Measurements from ENCODE around the gene CHRNA1.
A peak's percentile ranks its signal among the peaks of the same experiment; 100 is the strongest.

Gene CHRNA1

DNA sequence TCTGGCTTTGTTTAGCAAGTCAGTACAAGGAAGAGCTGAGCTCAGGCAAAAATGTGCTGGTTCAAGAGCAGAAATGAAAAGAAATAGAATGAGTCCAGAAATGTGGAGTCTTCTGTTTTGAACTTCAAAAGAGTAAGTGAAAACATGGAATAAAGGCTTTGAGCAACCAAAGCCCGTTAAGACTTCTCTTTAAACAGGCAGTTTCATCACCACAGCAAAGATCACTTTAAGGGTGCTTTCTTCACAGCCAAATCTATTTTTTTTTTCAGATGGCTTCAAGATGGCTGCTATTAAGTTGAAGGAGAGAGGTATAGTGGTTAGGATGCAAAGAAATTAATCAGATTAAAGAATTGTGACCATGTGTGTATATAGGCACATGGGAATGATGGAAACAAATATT lies 2.0 kb upstream of the CHRNA1 start:
- no peak for DNase-seq (ENCODE audit: low read depth, low spot score)
- H3K4me3 ChIP-seq (ENCODE audit: low read length), result no peak overlapping the region

DNA sequence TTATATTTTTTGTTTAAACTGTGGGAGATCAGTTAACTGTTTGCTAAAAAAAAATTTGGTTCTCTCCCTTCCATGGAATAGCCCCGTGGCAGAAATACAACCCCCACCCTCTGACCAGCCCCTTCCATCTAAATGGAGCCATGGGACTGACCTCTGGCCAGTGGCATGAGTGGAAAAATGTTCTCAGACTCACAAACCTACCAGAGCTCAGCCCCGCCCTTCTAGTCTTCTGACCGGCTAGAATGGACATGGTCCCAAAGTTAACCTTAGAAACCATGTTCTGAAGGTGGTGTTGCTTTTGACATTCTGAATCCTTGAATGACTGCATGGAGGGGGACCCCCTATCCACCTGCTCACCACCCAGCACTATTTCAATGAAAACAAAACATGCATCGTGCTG lies 1.3 kb upstream of the CHRNA1 start:
- H3K4me3 ChIP-seq (ENCODE audit: low read length), result no peak overlapping the region
- no peak for DNase-seq (ENCODE audit: low read depth, low spot score)

DNA sequence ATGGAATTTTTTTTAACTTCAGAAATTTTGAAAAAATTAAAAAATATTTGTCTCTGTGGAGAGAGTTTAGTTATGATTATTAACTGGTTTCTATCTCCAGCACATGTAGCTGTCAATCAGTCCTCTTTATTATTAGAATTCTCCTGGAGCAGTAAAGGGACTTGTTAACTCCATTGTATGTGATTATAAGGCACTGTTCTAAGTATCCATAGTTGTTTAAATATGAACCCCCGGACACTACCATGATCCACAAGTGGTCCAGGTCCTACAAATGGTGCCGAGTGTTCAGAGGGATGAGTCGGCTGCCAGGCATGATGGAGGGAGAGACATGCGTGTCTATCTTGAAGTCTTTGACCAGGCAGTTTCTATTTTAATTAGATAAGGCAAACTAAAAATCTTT lies 492 bp downstream of the CHRNA1 start:
- no peak overlapping the region for H3K4me3 ChIP-seq (ENCODE audit: low read length)
- DNase-seq (ENCODE audit: low read depth, low spot score), result no peak

DNA sequence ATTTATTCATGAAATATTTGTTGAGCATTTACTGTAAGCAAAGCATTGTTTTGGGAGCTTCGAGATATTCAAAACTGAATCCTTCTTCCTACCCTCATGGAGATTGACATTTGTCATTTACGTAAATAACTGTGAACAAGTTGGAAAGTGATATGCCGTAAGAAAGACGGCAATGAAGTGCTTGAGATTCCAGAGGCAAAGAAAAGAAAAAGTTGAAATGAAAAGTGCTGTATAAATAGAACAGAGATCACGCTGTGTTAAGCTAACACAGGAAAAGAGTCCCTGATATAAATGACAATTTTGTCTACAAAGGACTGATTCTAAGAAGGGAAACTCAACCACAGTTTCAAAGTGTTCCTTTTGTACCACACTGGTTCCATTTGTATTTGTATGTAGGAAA lies 1.8 kb downstream of the CHRNA1 start:
- DNase-seq (ENCODE audit: low read depth, low spot score), result no peak
- no peak overlapping the region for H3K4me3 ChIP-seq (ENCODE audit: low read length)

DNA sequence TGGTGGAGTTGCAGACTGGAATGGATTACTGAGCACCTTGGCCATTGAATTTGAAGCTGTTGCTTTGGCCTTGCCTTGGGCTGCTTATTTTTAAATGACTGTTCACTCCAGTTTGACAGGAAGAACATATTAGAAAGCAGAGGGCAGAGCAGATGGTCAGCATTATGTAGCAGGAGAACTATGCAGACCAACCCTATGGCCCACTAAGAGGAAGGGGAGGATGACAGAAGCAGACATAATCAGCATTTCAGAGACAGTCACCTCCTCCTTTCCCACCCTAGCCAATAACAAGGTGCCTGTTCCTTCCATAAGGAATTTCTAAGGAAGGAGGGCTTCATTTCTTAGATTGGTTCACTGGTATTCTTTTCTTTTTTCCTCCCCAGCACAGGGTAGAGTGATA lies 2.4 kb downstream of the CHRNA1 start:
- DNase-seq (ENCODE audit: low read depth, low spot score), result no peak
- H3K4me3 ChIP-seq (ENCODE audit: low read length), result no peak overlapping the region

DNA sequence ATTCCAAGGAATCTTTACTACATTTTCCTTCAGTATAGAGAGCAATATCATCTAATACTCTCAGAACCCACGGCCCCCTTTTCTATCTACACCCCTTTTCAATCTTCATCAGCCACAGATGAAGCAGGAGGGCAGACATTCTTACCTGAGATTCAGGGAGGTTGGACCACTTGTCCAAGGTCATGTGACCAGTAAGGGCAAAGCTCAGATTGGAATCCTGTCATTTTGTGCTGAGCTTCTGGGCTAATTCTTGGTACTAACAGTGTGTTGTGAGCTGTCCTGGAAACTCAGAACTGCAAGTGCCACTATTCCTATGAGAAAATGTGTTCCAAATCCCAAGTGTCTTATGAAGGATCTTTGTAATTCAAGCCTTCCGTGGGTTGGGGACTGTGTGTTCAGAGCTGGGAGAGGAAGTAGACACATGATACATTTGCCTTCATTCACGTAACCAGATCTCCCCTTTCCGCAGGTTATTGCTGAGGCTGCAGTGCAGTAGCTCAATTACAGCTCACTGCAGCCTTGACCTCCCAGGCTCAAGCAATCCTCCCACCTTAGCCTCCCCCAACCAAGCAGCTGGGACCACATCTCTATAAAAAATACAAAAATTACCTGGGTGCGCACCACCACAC lies 3.3 kb downstream of the CHRNA1 start:
- H3K4me3 ChIP-seq (ENCODE audit: low read length), result no peak overlapping the region
- no peak for DNase-seq (ENCODE audit: low read depth, low spot score)

DNA sequence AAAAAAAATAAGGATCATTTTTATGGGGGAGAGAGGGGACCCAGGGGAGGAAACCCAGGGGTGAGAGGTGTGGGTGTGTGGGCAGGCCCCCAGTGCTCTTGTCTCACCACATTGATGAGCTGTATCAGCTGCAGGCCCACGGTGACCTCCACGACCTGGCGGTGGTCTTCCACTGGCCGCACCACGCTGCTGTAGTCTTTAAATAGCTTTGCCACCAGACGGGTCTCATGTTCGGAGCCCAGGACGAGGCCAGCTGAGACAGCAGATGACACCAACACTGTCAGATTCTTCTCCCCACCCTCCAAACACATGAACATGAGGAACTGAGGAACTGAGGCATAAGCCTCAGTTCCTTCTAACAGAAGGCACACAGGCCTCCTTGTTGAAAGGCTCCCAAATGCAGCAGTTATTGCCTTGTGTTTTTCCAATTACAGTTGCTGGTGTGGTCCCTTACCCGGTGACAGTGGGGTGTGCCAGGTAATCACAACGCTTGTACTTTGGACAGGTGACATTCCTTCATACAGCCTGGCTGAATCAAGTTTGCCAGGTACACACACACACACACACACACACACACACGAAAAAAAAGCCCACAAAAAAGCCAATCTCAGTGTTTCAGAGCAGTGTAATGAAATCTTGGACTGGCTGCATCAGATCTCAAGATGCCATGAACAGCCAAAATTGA lies 4.7 kb downstream of the CHRNA1 start:
- no peak overlapping the region for H3K4me3 ChIP-seq (ENCODE audit: low read length)
- no peak for DNase-seq (ENCODE audit: low read depth, low spot score)

DNA sequence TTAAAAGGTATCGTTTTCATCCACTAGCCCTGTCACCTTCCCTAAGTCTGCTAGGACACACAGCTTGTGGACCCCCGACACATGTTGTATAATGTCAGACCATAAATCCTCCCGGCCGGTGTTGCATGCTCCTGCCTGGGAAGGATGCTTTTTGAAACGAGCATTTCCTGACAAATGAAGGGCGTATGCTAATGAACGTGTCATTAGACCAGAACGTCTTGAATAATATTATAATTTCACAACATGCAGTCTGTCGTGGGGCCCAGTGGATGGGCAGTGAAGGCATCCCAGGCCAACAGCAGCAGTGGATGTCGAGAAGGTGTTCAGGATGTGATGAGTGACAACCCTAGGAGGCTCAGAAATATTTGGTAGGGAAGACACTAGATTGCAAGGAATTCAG lies 7.5 kb downstream of the CHRNA1 start:
- no peak overlapping the region for H3K4me3 ChIP-seq (ENCODE audit: low read length)
- DNase-seq (ENCODE audit: low read depth, low spot score), result no peak

DNA sequence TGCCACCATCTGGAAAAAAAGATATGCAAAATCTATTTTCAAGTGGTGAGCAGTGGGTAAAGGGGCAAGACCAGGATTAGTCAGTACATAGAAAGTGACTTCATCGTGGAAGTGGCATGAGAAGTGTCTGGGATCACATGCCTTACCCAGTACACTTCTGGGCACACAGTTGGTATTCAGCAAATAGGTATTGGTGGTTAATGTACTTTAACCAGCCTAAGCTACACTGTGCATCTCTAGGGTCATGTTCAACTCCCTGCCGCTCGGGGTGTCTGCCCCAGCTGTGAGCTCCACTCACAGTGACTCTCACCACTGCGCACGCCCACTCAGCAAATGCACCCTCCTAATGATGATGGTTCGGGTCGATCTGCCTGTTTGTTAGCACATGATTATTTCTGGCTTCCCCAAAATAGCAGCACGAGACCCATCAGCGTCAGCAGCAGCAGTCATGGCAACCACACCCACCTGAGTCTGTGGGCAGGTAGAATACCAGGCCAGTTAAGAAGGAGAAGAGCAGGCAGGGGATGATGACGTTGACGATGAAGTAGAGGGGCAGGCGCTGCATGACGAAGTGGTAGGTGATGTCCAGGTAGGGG lies 11.1 kb downstream of the CHRNA1 start:
- DNase-seq (ENCODE audit: low read depth, low spot score), result no peak
- no peak overlapping the region for H3K4me3 ChIP-seq (ENCODE audit: low read length)

DNA sequence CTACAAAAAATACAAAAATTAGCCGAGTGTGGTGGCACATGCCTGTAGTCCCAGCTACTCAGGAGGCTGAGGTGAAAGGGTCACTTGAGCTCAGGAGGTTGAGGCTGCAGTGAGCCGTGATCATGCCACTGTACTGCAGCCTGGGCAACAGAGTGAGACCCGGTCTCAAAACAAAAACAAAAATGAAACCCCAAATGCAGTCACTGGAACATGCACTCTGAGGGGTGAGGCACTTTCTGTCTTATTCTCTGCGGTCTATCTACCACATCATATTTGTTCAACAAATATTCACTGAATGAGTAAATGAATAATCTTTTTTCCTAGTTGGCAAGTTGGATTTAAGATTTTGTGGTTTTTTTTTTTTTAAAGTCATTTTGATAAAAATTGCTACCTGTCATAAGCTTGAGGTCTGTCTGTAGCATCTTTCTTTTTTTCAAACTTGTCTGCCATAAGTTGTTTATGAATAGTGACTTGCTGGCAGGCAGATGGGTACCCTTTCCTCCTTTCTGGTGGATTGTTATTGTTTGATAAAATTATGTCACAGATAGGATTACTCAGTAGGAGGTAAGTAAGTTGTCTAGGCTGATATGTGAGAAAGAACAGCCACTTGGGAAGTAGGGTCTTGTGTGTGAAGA lies 11.8 kb downstream of the CHRNA1 start:
- H3K4me3 ChIP-seq (ENCODE audit: low read length), result no peak overlapping the region
- no peak for DNase-seq (ENCODE audit: low read depth, low spot score)

DNA sequence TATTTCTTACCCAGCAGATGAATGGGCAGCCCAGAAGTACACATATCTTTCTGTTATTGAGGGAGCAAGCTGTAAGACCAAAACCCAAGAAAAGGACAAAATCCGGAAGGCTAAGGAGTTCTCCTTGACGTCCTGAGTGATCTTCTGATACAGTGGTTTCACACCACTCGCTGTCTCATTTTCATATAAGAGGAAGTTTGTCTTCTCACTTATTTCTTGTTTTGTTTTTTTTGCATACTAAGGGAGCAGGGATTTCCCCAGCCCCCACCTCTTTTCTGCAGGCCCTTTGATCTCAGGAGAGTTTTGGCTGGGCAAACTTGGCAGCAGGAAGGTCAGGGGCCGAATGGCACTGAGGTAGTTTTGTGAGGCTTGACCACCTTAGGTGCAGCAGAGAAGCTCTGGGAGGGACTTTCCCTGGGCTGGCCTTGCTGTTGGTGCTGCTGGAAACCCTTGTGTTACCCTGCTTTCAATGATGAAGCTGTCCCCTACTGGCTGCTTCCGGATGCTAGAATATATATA lies 13.3 kb downstream of the CHRNA1 start:
- no peak overlapping the region for H3K4me3 ChIP-seq (ENCODE audit: low read length)
- DNase-seq (ENCODE audit: low read depth, low spot score), result no peak

DNA sequence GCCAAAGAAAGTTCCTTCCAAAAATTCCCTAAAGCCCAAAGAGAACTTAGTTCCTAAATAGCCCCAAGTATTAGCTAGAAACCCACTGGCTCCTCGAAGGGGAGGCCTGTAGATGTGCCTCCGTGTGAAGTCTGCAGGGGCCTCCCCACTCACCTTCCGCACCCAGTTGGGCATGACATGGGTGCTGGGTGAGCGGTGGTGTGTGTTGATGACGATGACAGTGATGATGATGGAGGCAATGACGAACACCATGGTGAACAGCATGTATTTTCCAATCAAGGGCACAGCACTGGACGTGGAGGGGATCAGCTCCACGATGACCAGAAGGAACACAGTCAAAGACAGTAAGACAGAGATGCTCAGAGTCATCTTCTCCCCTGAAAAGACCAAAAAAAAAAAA lies 14.5 kb downstream of the CHRNA1 start:
- DNase-seq (ENCODE audit: low read depth, low spot score), result no peak
- H3K4me3 ChIP-seq (ENCODE audit: low read length), result no peak overlapping the region

DNA sequence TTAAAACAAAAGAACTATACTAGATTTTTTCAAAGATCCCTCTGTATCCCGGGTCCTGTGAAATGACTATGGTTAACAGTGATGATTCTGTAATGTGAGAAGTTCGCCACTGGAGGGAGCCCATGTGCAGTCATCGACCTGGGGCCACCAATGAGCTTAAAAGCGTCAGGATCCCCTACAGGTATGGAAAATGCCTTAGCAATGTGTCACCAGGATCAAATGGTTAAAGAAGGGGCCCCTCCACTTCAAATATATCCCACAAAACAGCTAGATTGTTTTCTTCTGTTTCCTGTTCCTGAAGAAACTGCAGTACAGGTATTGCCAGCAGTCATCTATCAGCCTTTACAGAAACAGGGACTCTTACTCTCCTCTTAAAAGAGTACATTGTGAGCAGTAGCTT lies 15.3 kb downstream of the CHRNA1 start:
- DNase-seq (ENCODE audit: low read depth, low spot score), result peak; percentile 62
- H3K4me3 ChIP-seq (ENCODE audit: low read length), result no peak overlapping the region

DNA sequence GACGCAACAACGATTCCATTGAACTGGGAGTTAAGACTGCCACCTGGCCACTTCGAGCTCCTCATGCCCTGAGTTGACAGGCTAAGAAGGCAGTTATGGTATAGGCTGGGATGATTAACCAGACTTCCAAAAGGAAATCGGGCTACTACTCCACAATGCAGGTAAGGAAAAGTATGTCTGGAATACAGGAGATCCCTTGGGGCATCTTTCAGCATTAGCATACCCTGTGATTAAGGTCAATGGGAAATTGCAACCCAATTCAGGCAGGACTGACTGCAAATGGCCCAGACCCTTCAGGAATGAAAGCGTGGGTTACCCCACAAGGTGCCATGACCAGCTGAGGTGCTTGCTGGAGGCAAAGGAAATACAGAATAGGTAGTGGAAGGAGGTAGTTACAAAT lies 19.1 kb downstream of the CHRNA1 start:
- no peak overlapping the region for H3K4me3 ChIP-seq (ENCODE audit: low read length)
- no peak for DNase-seq (ENCODE audit: low read depth, low spot score)

DNA sequence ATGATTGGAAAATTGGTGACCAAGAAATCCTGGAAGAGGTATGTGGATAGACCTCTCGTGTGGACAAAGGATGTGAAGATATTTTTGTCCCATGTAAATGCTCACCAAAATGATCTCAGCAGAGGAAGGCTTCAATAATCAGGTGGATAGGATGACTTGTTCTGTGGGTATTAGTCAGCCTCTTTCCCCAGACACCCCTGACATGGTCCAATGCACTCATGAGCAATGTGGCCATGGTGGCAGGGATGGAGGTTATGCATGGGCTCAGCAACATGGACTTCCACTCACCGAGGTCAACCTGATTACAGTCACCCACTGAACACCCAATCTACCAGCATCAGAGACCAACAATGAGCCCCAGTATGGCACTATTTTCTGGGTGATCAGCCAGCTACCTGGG lies 20.2 kb downstream of the CHRNA1 start:
- H3K4me3 ChIP-seq (ENCODE audit: low read length), result no peak overlapping the region
- no peak for DNase-seq (ENCODE audit: low read depth, low spot score)

DNA sequence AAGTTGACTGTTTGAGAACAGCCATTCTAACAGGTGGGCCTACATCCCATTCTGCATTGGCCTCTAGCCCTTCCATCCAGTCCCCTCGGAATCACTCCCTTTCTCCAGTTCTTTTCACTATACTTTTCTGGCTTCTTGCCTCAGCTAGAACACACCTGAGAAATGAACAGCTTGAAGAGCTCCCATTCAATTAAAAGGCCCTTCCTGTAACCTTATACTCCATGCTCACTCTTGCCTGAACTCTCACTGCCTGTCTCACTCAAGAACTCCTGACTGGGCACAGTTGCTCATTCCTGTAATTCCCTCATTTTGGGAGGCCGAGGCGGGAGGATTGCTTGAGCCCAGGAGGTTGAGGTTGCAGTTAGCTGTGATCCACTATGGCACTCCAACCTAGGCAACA lies 23.6 kb downstream of the CHRNA1 start:
- no peak for DNase-seq (ENCODE audit: low read depth, low spot score)
- no peak overlapping the region for H3K4me3 ChIP-seq (ENCODE audit: low read length)

DNA sequence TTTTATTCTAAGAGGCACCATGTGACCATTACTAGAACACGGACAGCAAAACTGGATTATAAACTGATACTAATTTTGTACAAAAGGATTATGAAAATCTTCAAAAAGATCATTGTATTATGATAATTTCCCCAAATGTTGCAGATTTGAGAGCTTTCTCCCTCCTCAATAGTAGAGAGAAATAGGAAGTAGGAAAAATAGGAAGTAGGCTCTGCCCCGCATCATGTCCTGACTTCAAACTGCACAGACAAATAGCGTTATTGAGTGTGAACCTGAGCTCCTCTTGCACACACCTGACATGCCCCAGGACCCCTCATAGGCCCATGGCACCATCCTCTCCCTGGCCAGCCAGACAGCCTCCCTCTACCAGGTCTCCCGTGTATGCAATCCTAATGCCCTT lies 25.4 kb downstream of the CHRNA1 start:
- no peak for DNase-seq (ENCODE audit: low read depth, low spot score)
- H3K4me3 ChIP-seq (ENCODE audit: low read length), result no peak overlapping the region

DNA sequence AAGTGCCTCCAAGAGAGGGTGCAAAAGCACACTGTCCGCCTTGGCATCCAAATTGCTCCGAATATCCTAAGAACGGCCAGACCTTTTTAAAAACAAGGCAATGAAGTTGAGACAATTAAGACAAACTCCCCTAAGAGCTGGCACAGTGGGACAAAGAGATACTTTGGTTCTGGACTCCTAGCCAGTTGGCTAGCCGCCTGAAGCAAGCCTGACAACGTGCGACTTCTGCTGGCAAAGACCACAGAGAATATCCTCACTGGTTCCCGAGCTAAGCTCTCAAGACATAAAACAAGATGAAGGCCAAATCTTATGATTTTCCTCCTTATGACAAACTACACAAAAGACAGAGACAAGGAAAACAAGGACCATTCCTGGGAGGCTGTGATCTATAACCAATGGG lies 32.7 kb downstream of the CHRNA1 start:
- no peak overlapping the region for H3K4me3 ChIP-seq (ENCODE audit: low read length)
- DNase-seq (ENCODE audit: low read depth, low spot score), result no peak

DNA sequence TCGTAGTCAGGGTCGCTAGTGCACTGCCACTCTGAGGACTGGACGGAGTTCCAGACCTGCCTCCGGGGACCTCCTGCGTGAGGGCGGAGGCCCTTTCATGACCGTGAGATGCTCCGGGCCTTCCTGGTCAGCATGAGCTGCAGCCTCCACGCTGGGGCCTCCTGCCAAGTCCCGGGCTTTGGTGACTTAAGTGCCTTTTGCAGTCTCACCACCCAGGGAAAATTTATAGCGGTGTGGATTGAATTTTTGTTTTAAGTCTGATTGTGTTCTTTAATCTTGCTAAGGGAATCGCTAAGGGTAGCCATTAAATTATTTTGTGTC lies 33.6 kb downstream of the CHRNA1 start:
- DNase-seq (ENCODE audit: low read depth, low spot score), result no peak
- H3K4me3 ChIP-seq (ENCODE audit: low read length), result no peak overlapping the region

All from Jurkat, Clone E6-1 (cell line).